Spleen (tissue), 11 donors: ENCODE data around the gene VAV2. TPM values are rescaled to one million over a fixed set of nuclear protein-coding genes. Genes with fewer than 3 reads are reported as not detected.

Experiments
- DNase-seq: peaks from one replicate; pipeline ENCODE4 v3.0.0-alpha.2; 2020
- H3K27ac ChIP-seq, 8 donors: fragments of 200-600 bp; sonication (generic) in 7 of 8; 1 replicate in 4 of 8; 2 replicates in 4 of 8; pipeline versions ENCODE4 v1.5.0 to v1.8.0; 2016 to 2021; ENCODE audit warnings: inconsistent platforms in 4 of 8, mild to moderate bottlenecking in 4 of 8, moderate library complexity in 1 of 8
- H3K27me3 ChIP-seq, 7 donors: fragments of 200-600 bp; sonication (generic) in 6 of 7; replicated peaks in 1 of 7; 1 replicate in 4 of 7; 2 replicates in 3 of 7; pipeline versions ENCODE4 v1.5.0 to v1.8.0; 2016 to 2021; ENCODE audit warnings: inconsistent platforms in 3 of 7, mild to moderate bottlenecking in 1 of 7
- H3K36me3 ChIP-seq, 6 donors: fragments of 200-600 bp; sonication (generic) in 5 of 6; 1 replicate in 4 of 6; 2 replicates in 2 of 6; pipeline versions ENCODE4 v1.5.0 to v1.8.0; 2016 to 2021; ENCODE audit warnings: inconsistent platforms in 2 of 6
- H3K4me1 ChIP-seq, 6 donors: fragments of 200-600 bp; sonication (generic) in 5 of 6; 1 replicate in 3 of 6; 2 replicates in 3 of 6; pipeline versions ENCODE4 v1.5.0 to v1.8.0; 2016 to 2021; ENCODE audit warnings: inconsistent platforms in 3 of 6
- H3K4me3 ChIP-seq, 8 donors: fragments of 200-600 bp; sonication (generic) in 7 of 8; 1 replicate in 4 of 8; 2 replicates in 4 of 8; pipeline versions ENCODE4 v1.5.0 to v1.8.0; 2016 to 2021; ENCODE audit warnings: inconsistent platforms in 4 of 8, mild to moderate bottlenecking in 4 of 8, moderate library complexity in 2 of 8
- H3K9me3 ChIP-seq, 8 donors: fragments of 200-600 bp; sonication (generic) in 7 of 8; 1 replicate in 4 of 8; 2 replicates in 4 of 8; pipeline versions ENCODE4 v1.5.0 to v1.8.0; 2016 to 2021; ENCODE audit warnings: inconsistent platforms in 4 of 8
- CTCF ChIP-seq, 11 experiments: fragments of 200-600 bp in 7 of 11; fragments of 450-650 bp in 4 of 11; sonication (generic) in 4 of 11; IDR thresholded peaks in 8 of 11; conservative IDR thresholded peaks in 3 of 11; 1 replicate in 7 of 11; 2 replicates in 4 of 11; pipeline versions ENCODE4 v1.4.0 to v1.8.0; 2016 to 2021; ENCODE audit warnings: antibody characterized with exemption in 11 of 11, inconsistent platforms in 4 of 11, mild to moderate bottlenecking in 1 of 11
- POLR2A ChIP-seq, 3 donors: fragments of 450-650 bp; IDR thresholded peaks; one replicate each; pipeline ENCODE4 v1.5.1; 2017; ENCODE audit warnings: antibody characterized with exemption in 3 of 3, mild to moderate bottlenecking in 1 of 3
- POLR2AphosphoS5 ChIP-seq, 3 donors: sonication (generic); formaldehyde crosslinking; IDR thresholded peaks; one replicate each; pipeline ENCODE4 v1.5.1; 2017; ENCODE audit warnings: antibody characterized with exemption in 3 of 3
- WGBS, 5 donors: extraction: QIAGEN DNeasy Blood & Tissue Kit in 3 of 5; methylation state at CpG; one replicate each; pipeline versions ENCODE4 v1.1.5 to v1.1.7; 2013 to 2018; 5-methylcytosine and 5-hydroxymethylcytosine counted together
- intact Hi-C: fragments of 100-400 bp; cut with DNase I; formaldehyde crosslinking; loops from one replicate; pipeline ENCODE4 v1.15.0; 2023; ENCODE audit warnings: low total_unique reads
- polyA plus RNA-seq, 3 donors: library from polyadenylated mRNA; stranded (reverse); fragments of 200-250 nt; gene quantifications; one replicate each; pipeline ENCODE4 v1.2.1, GENCODE V29; 2013
- total RNA-seq, 7 donors: library from RNA; depleted of rRNA in 3 of 7; stranded (reverse); fragments of >200 nt in 3 of 7; fragmentation: NEBNext Ultra II Directional in 4 of 7; extraction: Animal tissue kit (Norgen Biotek cat#: 25700) in 4 of 7; gene quantifications; one replicate each; pipeline versions ENCODE4 v1.1.0 to v1.2.1, GENCODE V29; 2016 to 2021
- donor health status: healthy with polysubstance abuse.
- donor health status: DM: no; HTN: no; CAD: no; lungs with moderate emphysema.
- donor health status: DM: no; HTN: no; CAD: no.
- donor health status: Bipolar disorder and iron deficiency.
- donor health status: healthy.
- donor health status: DM: no; HTN: no; CAD: no.
- donor health status: DM: yes; HTN: yes; CAD: no.

The VAV2 gene
- total and polyA plus RNA-seq, 10 donors = 14.2 to 39.2 (median 23.3) TPM

- Histone ChIP-seq H3K9me3 (no peaks in the 10 kb centered on the region), H3K36me3 (no peaks in the 10 kb centered on the region), H3K27me3 (peaks cover 0 to 38% (median 17%) of the 10 kb centered on the region in 7 donors), H3K27ac (no peak overlapping the region), H3K4me1 (peaks cover 14 to 78% (median 26%) of the 10 kb centered on the region in 6 donors), H3K4me3 (no peak overlapping the region)
- intact Hi-C loops = no loop called here
- WGBS, 5 donors = 87 to 95% (median 91%) methylated on average over 13 of the region's 13 CpGs
- peak; percentile 56 for DNase-seq
- TF ChIP-seq CTCF (IDR thresholded peaks at IDR 0.05 in 8 of 11, conservative IDR thresholded peaks at IDR 0.05 in 3 of 11) (no peak), POLR2AphosphoS5 (IDR thresholded peaks at IDR 0.05) (no peak), POLR2A (IDR thresholded peaks at IDR 0.05) (no peak)
Observed at GRCh38 chr9:133986774-133987445, 5.2 kb downstream of the VAV2 start.

- Histone ChIP-seq H3K27ac (no peak overlapping the region), H3K4me3 (no peak overlapping the region), H3K9me3 (no peaks in the 10 kb centered on the region), H3K4me1 (peaks cover 14 to 83% (median 27%) of the 10 kb centered on the region in 6 donors), H3K27me3 (peaks cover 0 to 29% (median 10%) of the 10 kb centered on the region in 7 donors), H3K36me3 (no peaks in the 10 kb centered on the region)
- peak; percentile 10 for DNase-seq
- 68 to 92% (median 72%) methylated on average over 6 of the region's 6 CpGs for WGBS, 5 donors
- intact Hi-C loops = no loop called here
- TF ChIP-seq POLR2A (IDR thresholded peaks at IDR 0.05) = no peak
- TF ChIP-seq CTCF (IDR thresholded peaks at IDR 0.05 in 8 of 11, conservative IDR thresholded peaks at IDR 0.05 in 3 of 11) = no peak
- no peak for TF ChIP-seq POLR2AphosphoS5 (IDR thresholded peaks at IDR 0.05)
Observed at GRCh38 chr9:133986061-133986460, 6.1 kb downstream of the VAV2 start.

- Histone ChIP-seq H3K27me3 (peaks cover 0 to 13% (median 0%) of the 10 kb centered on the region in 7 donors), H3K27ac (no peak overlapping the region), H3K4me1 (peaks cover 13 to 86% (median 35%) of the 10 kb centered on the region in 6 donors), H3K4me3 (no peak overlapping the region), H3K9me3 (no peaks in the 10 kb centered on the region), H3K36me3 (no peaks in the 10 kb centered on the region)
- WGBS, 5 donors = 83 to 88% (median 86%) methylated on average over 19 to 25 of the region's 25 CpGs
- TF ChIP-seq POLR2A (IDR thresholded peaks at IDR 0.05) (no peak), CTCF (IDR thresholded peaks at IDR 0.05 in 8 of 11, conservative IDR thresholded peaks at IDR 0.05 in 3 of 11) (no peak), POLR2AphosphoS5 (IDR thresholded peaks at IDR 0.05) (no peak)
- intact Hi-C loops = no loop called here
- peak; percentile 56 for DNase-seq
Observed at GRCh38 chr9:133982971-133983720, 9.0 kb downstream of the VAV2 start.
